Measurements from ENCODE around the gene TBC1D22A. TPM values are rescaled to one million over a fixed set of nuclear protein-coding genes. Genes with fewer than 3 reads are reported as not detected.

TBC1D22A gene
- total RNA-seq, 1 donor from 2014 or later = 41.0 TPM

DNA sequence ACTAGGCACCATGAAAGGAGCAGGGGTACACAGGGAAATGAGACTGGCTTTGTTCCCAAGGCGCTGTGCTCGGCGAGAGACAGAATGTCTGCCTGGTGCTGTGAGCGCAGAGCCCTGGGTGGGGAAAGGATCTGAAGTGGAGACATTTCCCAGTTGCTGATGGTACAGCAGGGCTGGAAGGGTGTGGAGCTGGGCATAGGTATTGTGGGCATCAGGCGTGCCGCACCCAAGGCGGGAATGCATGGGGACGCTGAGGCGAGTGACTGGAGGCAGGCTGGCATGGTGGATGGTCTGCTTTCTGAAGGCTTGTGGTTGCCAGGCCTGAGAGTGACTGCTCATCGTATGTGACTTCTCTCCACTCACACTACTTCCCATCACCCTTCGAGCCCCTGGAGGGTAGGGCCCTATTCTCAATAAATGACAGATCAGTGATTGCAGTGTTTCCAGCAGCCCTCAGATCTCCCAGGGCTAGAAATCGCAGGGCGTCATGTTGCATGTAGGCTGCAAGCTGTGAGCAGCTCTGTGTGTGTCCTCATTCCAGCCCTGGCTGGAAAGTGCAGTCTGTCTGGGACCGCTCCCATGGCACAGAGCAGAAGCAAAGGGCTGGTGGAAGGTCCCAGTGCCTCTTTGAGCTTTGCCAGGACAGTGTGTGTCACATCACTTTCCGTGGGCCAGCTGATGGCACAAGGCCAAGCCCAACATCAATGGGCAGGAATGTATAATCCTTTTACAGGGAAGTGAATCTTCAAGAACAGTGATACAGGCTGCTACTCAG is 67.7 kb downstream of the TBC1D22A start:
- no peak overlapping the region for H3K4me3 Mint-ChIP-seq
- peaks cover 8% of the 10 kb centered on the region for H3K9me3 Mint-ChIP-seq
- peaks cover 4% of the 10 kb centered on the region for H3K4me1 Mint-ChIP-seq
- no peak overlapping the region for H3K27ac Mint-ChIP-seq
- H3K27me3 Mint-ChIP-seq = no peaks in the 10 kb centered on the region
- DNase-seq = no peak
- intact Hi-C loops (cut with micrococcal nuclease) = no loop called here
- peaks cover 66% of the 10 kb centered on the region for H3K36me3 Mint-ChIP-seq (ENCODE audit: low read depth)

DNA sequence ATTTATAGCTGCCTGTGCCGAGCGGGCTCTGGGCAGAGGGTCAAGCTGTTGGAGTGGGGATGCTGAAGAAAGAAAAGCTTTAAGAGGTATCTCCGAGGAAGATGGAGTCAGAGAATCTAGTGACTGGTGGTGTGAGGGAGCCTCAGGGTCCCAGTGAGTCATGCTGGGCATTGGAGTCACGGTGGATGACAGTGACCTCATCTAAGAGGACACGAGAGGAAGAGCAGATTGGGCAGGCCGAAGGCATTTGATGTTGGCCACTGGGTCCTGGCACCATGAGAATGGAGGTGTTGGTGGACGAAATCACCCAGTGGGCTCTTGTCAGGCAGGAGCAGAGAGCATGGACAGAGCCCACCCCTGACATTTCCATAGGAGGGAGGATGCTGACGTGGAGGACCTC is 68.4 kb downstream of the TBC1D22A start:
- Mint-ChIP-seq H3K36me3 (ENCODE audit: low read depth) (peaks cover 74% of the 10 kb centered on the region), H3K4me1 (peaks cover 4% of the 10 kb centered on the region), H3K4me3 (no peak overlapping the region), H3K27ac (no peak overlapping the region), H3K9me3 (peaks cover 15% of the 10 kb centered on the region), H3K27me3 (no peaks in the 10 kb centered on the region)
- no peak for DNase-seq
- intact Hi-C loops (cut with micrococcal nuclease) = no loop called here

DNA sequence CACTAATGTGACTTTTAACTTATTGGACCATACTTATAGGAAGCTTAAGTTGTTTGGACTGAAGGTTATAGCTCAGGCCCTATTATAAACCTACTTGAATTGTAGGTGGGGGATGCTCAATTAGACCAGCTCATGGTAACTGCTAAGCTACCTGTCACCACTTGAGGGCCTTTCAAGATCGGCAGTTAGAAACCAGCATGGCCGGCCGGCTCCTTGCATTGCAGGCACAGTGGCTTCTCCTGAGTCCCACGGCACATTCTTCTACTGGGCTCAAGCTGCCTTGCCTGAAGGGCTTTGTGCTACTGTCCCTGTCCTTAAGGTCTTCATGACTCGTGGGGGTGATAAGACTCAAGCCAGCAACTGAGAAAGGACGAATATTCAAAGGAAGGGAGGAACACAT is 70.8 kb downstream of the TBC1D22A start:
- peaks cover 4% of the 10 kb centered on the region for H3K4me1 Mint-ChIP-seq
- H3K27ac Mint-ChIP-seq = no peak overlapping the region
- no peak overlapping the region for H3K4me3 Mint-ChIP-seq
- H3K36me3 Mint-ChIP-seq (ENCODE audit: low read depth) = peaks cover 71% of the 10 kb centered on the region
- no peaks in the 10 kb centered on the region for H3K27me3 Mint-ChIP-seq
- peak; percentile 51 for DNase-seq
- H3K9me3 Mint-ChIP-seq = peaks cover 21% of the 10 kb centered on the region
- intact Hi-C loops (cut with micrococcal nuclease) = no loop called here

- H3K9me3 Mint-ChIP-seq = peaks cover 21% of the 10 kb centered on the region
- peaks cover 65% of the 10 kb centered on the region for H3K36me3 Mint-ChIP-seq (ENCODE audit: low read depth)
- intact Hi-C loops (cut with micrococcal nuclease) = no loop called here
- DNase-seq = no peak
- no peaks in the 10 kb centered on the region for H3K4me1 Mint-ChIP-seq
- no peaks in the 10 kb centered on the region for H3K27me3 Mint-ChIP-seq
- H3K27ac Mint-ChIP-seq = no peak overlapping the region
- H3K4me3 Mint-ChIP-seq = no peak overlapping the region
Observed at GRCh38 chr22:46834021-46834737, 71.7 kb downstream of the TBC1D22A start.

DNA sequence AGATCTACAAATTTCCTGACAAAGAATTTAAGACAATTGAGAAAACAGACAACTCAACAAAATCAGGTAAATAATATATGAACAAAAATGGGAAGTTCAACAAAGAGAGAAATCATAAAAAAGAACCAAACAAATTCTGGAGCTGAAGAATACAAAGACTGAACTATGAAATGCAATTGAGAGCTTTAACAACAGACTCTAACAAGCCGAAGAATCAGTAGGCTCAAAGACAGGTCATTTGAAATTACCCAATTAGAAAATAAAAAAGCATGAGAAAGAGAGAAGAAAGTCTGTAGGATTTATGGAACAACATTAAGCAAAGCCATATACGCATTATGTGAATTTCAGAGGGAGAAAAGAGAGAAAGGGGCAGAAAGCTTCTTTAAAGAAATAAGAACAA is 72.8 kb downstream of the TBC1D22A start:
- DNase-seq = no peak
- Mint-ChIP-seq H3K9me3 (peaks cover 21% of the 10 kb centered on the region), H3K27ac (no peak overlapping the region), H3K36me3 (ENCODE audit: low read depth) (peaks cover 60% of the 10 kb centered on the region), H3K4me3 (no peak overlapping the region), H3K4me1 (no peaks in the 10 kb centered on the region), H3K27me3 (no peaks in the 10 kb centered on the region)
- intact Hi-C loops (cut with micrococcal nuclease) = no loop called here

- intact Hi-C loops (cut with micrococcal nuclease) = no loop called here
- Mint-ChIP-seq H3K27ac (no peak overlapping the region), H3K4me1 (no peaks in the 10 kb centered on the region), H3K9me3 (peaks cover 21% of the 10 kb centered on the region), H3K4me3 (no peak overlapping the region), H3K36me3 (ENCODE audit: low read depth) (peaks cover 58% of the 10 kb centered on the region), H3K27me3 (no peaks in the 10 kb centered on the region)
- no peak for DNase-seq
Observed at GRCh38 chr22:46835693-46836092, 73.2 kb downstream of the TBC1D22A start.

GRCh38 chr22:46841522-46841921 is 79.1 kb downstream of the TBC1D22A start:
- no peak overlapping the region for H3K4me3 Mint-ChIP-seq
- H3K9me3 Mint-ChIP-seq = peaks cover 2% of the 10 kb centered on the region
- no peaks in the 10 kb centered on the region for H3K27me3 Mint-ChIP-seq
- no peak overlapping the region for H3K27ac Mint-ChIP-seq
- intact Hi-C loops (cut with micrococcal nuclease) = no loop called here
- H3K36me3 Mint-ChIP-seq (ENCODE audit: low read depth) = peaks cover 16% of the 10 kb centered on the region
- H3K4me1 Mint-ChIP-seq = peaks cover 6% of the 10 kb centered on the region
- no peak for DNase-seq

- DNase-seq = no peak
- H3K36me3 Mint-ChIP-seq (ENCODE audit: low read depth) = peaks cover 15% of the 10 kb centered on the region
- H3K27me3 Mint-ChIP-seq = no peaks in the 10 kb centered on the region
- H3K4me1 Mint-ChIP-seq = peaks cover 11% of the 10 kb centered on the region
- H3K27ac Mint-ChIP-seq = no peak overlapping the region
- no peaks in the 10 kb centered on the region for H3K9me3 Mint-ChIP-seq
- H3K4me3 Mint-ChIP-seq = no peak overlapping the region
- intact Hi-C loops (cut with micrococcal nuclease) = no loop called here
Observed at GRCh38 chr22:46842606-46843005, 80.2 kb downstream of the TBC1D22A start.

- no peak for DNase-seq
- Mint-ChIP-seq H3K27me3 (no peaks in the 10 kb centered on the region), H3K9me3 (no peaks in the 10 kb centered on the region), H3K36me3 (ENCODE audit: low read depth) (peaks cover 15% of the 10 kb centered on the region), H3K27ac (no peak overlapping the region), H3K4me1 (peaks cover 11% of the 10 kb centered on the region), H3K4me3 (no peak overlapping the region)
- intact Hi-C loops (cut with micrococcal nuclease) = no loop called here
Observed at GRCh38 chr22:46843821-46844255, 81.4 kb downstream of the TBC1D22A start.

DNA sequence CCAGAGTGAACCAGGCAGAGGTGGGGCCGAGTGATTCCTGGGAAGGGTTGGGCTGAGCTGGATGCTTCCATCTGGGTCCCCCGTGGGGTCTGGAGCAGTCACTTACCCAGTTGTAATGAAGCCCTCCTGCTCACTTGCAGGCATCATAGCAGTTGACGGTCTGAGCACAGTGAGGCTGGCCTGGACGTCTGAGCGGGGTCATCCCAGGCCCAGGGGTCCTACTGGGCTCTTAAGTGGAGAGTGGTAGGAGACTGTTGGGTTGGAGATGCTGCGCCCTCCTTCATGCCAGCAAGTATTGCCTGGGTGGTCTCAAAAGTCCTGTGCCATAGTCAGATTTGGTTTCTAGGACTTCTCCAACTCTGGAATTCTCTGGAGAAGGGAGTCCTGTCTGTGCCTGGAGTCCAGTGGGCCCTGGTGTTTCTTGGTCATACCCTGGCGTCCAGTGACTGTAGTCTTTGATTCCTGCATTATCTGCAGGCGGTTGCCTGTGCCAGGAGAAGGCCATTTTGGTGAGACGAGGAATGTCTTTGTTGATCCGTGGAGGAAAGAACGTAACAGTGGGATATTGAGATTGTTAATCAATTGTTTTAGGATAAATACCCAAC is 82.3 kb downstream of the TBC1D22A start:
- H3K36me3 Mint-ChIP-seq (ENCODE audit: low read depth) = peaks cover 16% of the 10 kb centered on the region
- no peak overlapping the region for H3K27ac Mint-ChIP-seq
- intact Hi-C loops (cut with micrococcal nuclease) = no loop called here
- no peak for DNase-seq
- no peak overlapping the region for H3K4me3 Mint-ChIP-seq
- no peaks in the 10 kb centered on the region for H3K9me3 Mint-ChIP-seq
- H3K4me1 Mint-ChIP-seq = peaks cover 12% of the 10 kb centered on the region
- no peaks in the 10 kb centered on the region for H3K27me3 Mint-ChIP-seq

GRCh38 chr22:46845296-46846149 is 83.1 kb downstream of the TBC1D22A start:
- H3K4me3 Mint-ChIP-seq = no peak overlapping the region
- intact Hi-C loops (cut with micrococcal nuclease) = no loop called here
- no peak overlapping the region for H3K27ac Mint-ChIP-seq
- H3K27me3 Mint-ChIP-seq = no peaks in the 10 kb centered on the region
- no peaks in the 10 kb centered on the region for H3K9me3 Mint-ChIP-seq
- H3K4me1 Mint-ChIP-seq = peaks cover 14% of the 10 kb centered on the region
- no peak for DNase-seq
- peaks cover 16% of the 10 kb centered on the region for H3K36me3 Mint-ChIP-seq (ENCODE audit: low read depth)

DNA sequence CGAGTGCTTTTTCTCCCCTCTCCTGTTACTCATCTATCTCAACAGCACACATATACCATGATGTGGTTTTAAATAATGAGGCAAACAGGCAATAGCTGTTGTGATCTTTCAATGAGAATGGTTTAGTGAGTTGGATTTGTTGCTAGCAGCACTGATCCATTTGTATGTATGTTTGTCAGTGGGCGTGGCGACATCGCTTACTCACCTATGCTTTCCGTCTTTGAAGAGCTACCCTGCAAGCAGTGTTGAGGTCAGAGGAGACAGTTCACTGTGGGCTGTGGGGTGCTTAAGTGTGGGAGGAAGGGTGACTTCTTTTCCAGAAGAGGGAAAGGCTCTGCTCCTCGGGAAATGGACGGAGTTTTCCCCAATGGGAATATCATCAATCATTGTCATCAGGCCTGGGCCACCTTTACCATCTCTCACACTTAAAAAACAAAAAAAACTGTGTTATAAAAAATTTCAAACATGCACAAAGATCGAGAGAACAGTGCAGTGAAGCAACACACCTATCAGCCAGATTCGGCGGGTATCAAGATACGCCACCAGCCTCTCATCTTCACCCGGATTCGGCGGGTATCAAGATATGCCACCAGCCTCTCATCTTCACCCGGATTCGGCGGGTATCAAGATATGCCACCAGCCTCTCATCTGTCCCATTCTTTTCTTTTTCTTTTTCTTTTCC is 83.8 kb downstream of the TBC1D22A start:
- DNase-seq = no peak
- intact Hi-C loops (cut with micrococcal nuclease) = no loop called here
- H3K36me3 Mint-ChIP-seq (ENCODE audit: low read depth) = peaks cover 20% of the 10 kb centered on the region
- no peaks in the 10 kb centered on the region for H3K9me3 Mint-ChIP-seq
- no peaks in the 10 kb centered on the region for H3K27me3 Mint-ChIP-seq
- no peak overlapping the region for H3K27ac Mint-ChIP-seq
- H3K4me3 Mint-ChIP-seq = no peak overlapping the region
- H3K4me1 Mint-ChIP-seq = peaks cover 14% of the 10 kb centered on the region

GRCh38 chr22:46846832-46847355 is 84.4 kb downstream of the TBC1D22A start:
- H3K4me1 Mint-ChIP-seq = peaks cover 14% of the 10 kb centered on the region
- peaks cover 20% of the 10 kb centered on the region for H3K36me3 Mint-ChIP-seq (ENCODE audit: low read depth)
- H3K27ac Mint-ChIP-seq = no peak overlapping the region
- H3K4me3 Mint-ChIP-seq = no peak overlapping the region
- intact Hi-C loops (cut with micrococcal nuclease) = no loop called here
- H3K9me3 Mint-ChIP-seq = no peaks in the 10 kb centered on the region
- no peak for DNase-seq
- no peaks in the 10 kb centered on the region for H3K27me3 Mint-ChIP-seq

Measured in activated CD4-positive, alpha-beta T cell treated with anti-CD3 and anti-CD28 coated beads, Interleukin-2, amount 10 ng/mL, durations not matched to agents 24 days and 14 days (primary cell).